ENCODE results near the gene CCSER1.

Gene CCSER1

GRCh38 chr4:90442619-90443018, 315.4 kb downstream of the CCSER1 start:
- Histone ChIP-seq H2AFZ (ENCODE audit: low read depth, low read length, severe bottlenecking) (no peak overlapping the region), H3K9ac (ENCODE audit: low read length) (no peak overlapping the region), H4K20me1 (ENCODE audit: low read depth, low read length) (no peaks in the 10 kb centered on the region), H3K4me2 (ENCODE audit: low read depth, low read length, poor library complexity, severe bottlenecking) (no peak overlapping the region), H3F3A (ENCODE audit: insufficient read depth) (no peaks in the 10 kb centered on the region), H3K9me2 (replicated peaks; ENCODE audit: insufficient read depth, low read length) (no peaks in the 10 kb centered on the region), H3K79me2 (ENCODE audit: insufficient read depth, low read length) (no peaks in the 10 kb centered on the region), H3K9me3 (ENCODE audit: insufficient read depth, low read length) (no peaks in the 10 kb centered on the region), H3K27ac (ENCODE audit: low read depth, low read length) (no peak overlapping the region), H3K36me3 (ENCODE audit: low read length) (no peaks in the 10 kb centered on the region), H3K27me3 (ENCODE audit: low read length) (no peaks in the 10 kb centered on the region), H3K4me3 (ENCODE audit: insufficient read depth, low read length, poor library complexity, severe bottlenecking) (no peak overlapping the region)
- TF ChIP-seq EZH2phosphoT487 (conservative IDR thresholded peaks at IDR 0.05; ENCODE audit: low read length), result no peak
- no peak for TF ChIP-seq CTCF (IDR thresholded peaks at IDR 0.05; ENCODE audit: insufficient read depth, low read length, poor library complexity, severe bottlenecking)

- Histone ChIP-seq H3K27me3 (ENCODE audit: low read length) (no peaks in the 10 kb centered on the region), H3F3A (ENCODE audit: insufficient read depth) (no peaks in the 10 kb centered on the region), H3K9me3 (ENCODE audit: insufficient read depth, low read length) (no peaks in the 10 kb centered on the region), H3K9me2 (replicated peaks; ENCODE audit: insufficient read depth, low read length) (no peaks in the 10 kb centered on the region), H3K4me3 (ENCODE audit: insufficient read depth, low read length, poor library complexity, severe bottlenecking) (no peak overlapping the region), H3K9ac (ENCODE audit: low read length) (no peak overlapping the region), H3K27ac (ENCODE audit: low read depth, low read length) (no peak overlapping the region), H3K4me2 (ENCODE audit: low read depth, low read length, poor library complexity, severe bottlenecking) (no peak overlapping the region), H2AFZ (ENCODE audit: low read depth, low read length, severe bottlenecking) (no peak overlapping the region), H4K20me1 (ENCODE audit: low read depth, low read length) (no peaks in the 10 kb centered on the region), H3K79me2 (ENCODE audit: insufficient read depth, low read length) (no peaks in the 10 kb centered on the region), H3K36me3 (ENCODE audit: low read length) (no peaks in the 10 kb centered on the region)
- TF ChIP-seq CTCF (IDR thresholded peaks at IDR 0.05; ENCODE audit: insufficient read depth, low read length, poor library complexity, severe bottlenecking) (no peak), EZH2phosphoT487 (conservative IDR thresholded peaks at IDR 0.05; ENCODE audit: low read length) (no peak)
These were observed 316.0 kb downstream of the CCSER1 start for GRCh38 chr4:90443231-90443630.

- TF ChIP-seq CTCF (IDR thresholded peaks at IDR 0.05; ENCODE audit: insufficient read depth, low read length, poor library complexity, severe bottlenecking) (no peak), EZH2phosphoT487 (conservative IDR thresholded peaks at IDR 0.05; ENCODE audit: low read length) (no peak)
- H4K20me1 ChIP-seq (ENCODE audit: low read depth, low read length), result no peaks in the 10 kb centered on the region
- H3F3A ChIP-seq (ENCODE audit: insufficient read depth), result no peaks in the 10 kb centered on the region
- H2AFZ ChIP-seq (ENCODE audit: low read depth, low read length, severe bottlenecking), result no peak overlapping the region
- no peak overlapping the region for H3K4me2 ChIP-seq (ENCODE audit: low read depth, low read length, poor library complexity, severe bottlenecking)
- no peaks in the 10 kb centered on the region for H3K9me3 ChIP-seq (ENCODE audit: insufficient read depth, low read length)
- no peak overlapping the region for H3K27ac ChIP-seq (ENCODE audit: low read depth, low read length)
- no peak overlapping the region for H3K4me3 ChIP-seq (ENCODE audit: insufficient read depth, low read length, poor library complexity, severe bottlenecking)
- no peaks in the 10 kb centered on the region for H3K27me3 ChIP-seq (ENCODE audit: low read length)
- H3K9me2 ChIP-seq (replicated peaks; ENCODE audit: insufficient read depth, low read length), result no peaks in the 10 kb centered on the region
- no peak overlapping the region for H3K9ac ChIP-seq (ENCODE audit: low read length)
- no peaks in the 10 kb centered on the region for H3K79me2 ChIP-seq (ENCODE audit: insufficient read depth, low read length)
- no peaks in the 10 kb centered on the region for H3K36me3 ChIP-seq (ENCODE audit: low read length)
These were observed 317.7 kb downstream of the CCSER1 start for GRCh38 chr4:90444904-90445303.

Data from SU-DHL-6 (cell line).